Small intestine (tissue), 7 donors: ENCODE results near the gene KRT33B. TPM values are rescaled to one million over a fixed set of nuclear protein-coding genes. Genes with fewer than 3 reads are reported as not detected.

Source experiments
- DNase-seq, 2 donors: peaks; one replicate each; pipeline versions ENCODE4 v3.0.0 to v3.0.0-alpha.2; 2013
- FAIRE-seq: peaks from 2 replicates; lab custom pipeline; 2012; peaks lifted over from hg19 to GRCh38; lab: Jason Lieb, UNC
- H3K27ac ChIP-seq, 3 donors: one replicate each; pipeline ENCODE4 v1.5.1; 2013; ENCODE audit warnings: low read length in 2 of 3, mild to moderate bottlenecking in 2 of 3, control low read depth in 1 of 3, inconsistent platforms in 1 of 3, low read depth in 1 of 3, moderate library complexity in 1 of 3
- H3K27me3 ChIP-seq, 3 donors: one replicate each; pipeline ENCODE4 v1.6.1; 2013; ENCODE audit warnings: low read length in 3 of 3, inconsistent platforms in 1 of 3; ENCODE audit not compliant: control insufficient read depth in 3 of 3, insufficient read depth in 3 of 3
- H3K36me3 ChIP-seq, 3 donors: one replicate each; pipeline ENCODE4 v1.6.1; 2013; ENCODE audit warnings: low read length in 3 of 3, inconsistent platforms in 1 of 3, low read depth in 1 of 3, mild to moderate bottlenecking in 1 of 3, moderate library complexity in 1 of 3; ENCODE audit not compliant: control insufficient read depth in 3 of 3, insufficient read depth in 2 of 3
- H3K4me1 ChIP-seq, 3 donors: one replicate each; pipeline ENCODE4 v1.6.1; 2013; ENCODE audit warnings: low read length in 2 of 3, inconsistent platforms in 1 of 3, low read depth in 1 of 3, mild to moderate bottlenecking in 1 of 3, moderate library complexity in 1 of 3; ENCODE audit not compliant: control insufficient read depth in 3 of 3, insufficient read depth in 2 of 3
- H3K4me3 ChIP-seq, 3 donors: one replicate each; pipeline ENCODE4 v1.5.1; 2013; ENCODE audit warnings: low read length in 3 of 3, control low read depth in 1 of 3, inconsistent platforms in 1 of 3, low read depth in 1 of 3, mild to moderate bottlenecking in 1 of 3, moderate library complexity in 1 of 3
- H3K9me3 ChIP-seq, 2 donors: one replicate each; pipeline ENCODE4 v1.6.1; 2013; ENCODE audit warnings: low read depth in 1 of 2, low read length in 1 of 2; ENCODE audit not compliant: control insufficient read depth in 2 of 2, insufficient read depth in 1 of 2
- WGBS, 3 donors: extraction: QIAGEN DNeasy Blood & Tissue Kit; methylation state at CpG; one replicate each; pipeline ENCODE4 v1.1.7; 2013; 5-methylcytosine and 5-hydroxymethylcytosine counted together
- polyA plus RNA-seq, 4 donors: library from polyadenylated mRNA; stranded (reverse) in 3 of 4; unstranded in 1 of 4; fragments of 200-250 nt in 3 of 4; fragments of 120-200 nt in 1 of 4; gene quantifications; one replicate each; pipeline versions ENCODE4 v1.2.1 to v1.2.3, GENCODE V29; 2013
- donor health status: healthy with polysubstance abuse.
- donor health status: control.
- donor health status: control.
- donor health status: Bipolar disorder and iron deficiency.
- donor health status: healthy.

The KRT33B gene
- polyA plus RNA-seq, 4 donors, result not detected

GRCh38 chr17:41369023-41369422, 590 bp downstream of the KRT33B start:
- DNase-seq, result no peak
- no peak overlapping the region for H3K4me3 ChIP-seq
- no peaks in the 10 kb centered on the region for H3K4me1 ChIP-seq
- H3K9me3 ChIP-seq, result no peaks in the 10 kb centered on the region
- no peak for FAIRE-seq
- H3K27me3 ChIP-seq, result peaks cover 0 to 4% (median 3%) of the 10 kb centered on the region in 3 donors
- 83 to 90% (median 87%) methylated on average over 2 of the region's 2 CpGs for WGBS, 3 donors
- H3K27ac ChIP-seq, result no peak overlapping the region
- H3K36me3 ChIP-seq, result no peaks in the 10 kb centered on the region

DNA sequence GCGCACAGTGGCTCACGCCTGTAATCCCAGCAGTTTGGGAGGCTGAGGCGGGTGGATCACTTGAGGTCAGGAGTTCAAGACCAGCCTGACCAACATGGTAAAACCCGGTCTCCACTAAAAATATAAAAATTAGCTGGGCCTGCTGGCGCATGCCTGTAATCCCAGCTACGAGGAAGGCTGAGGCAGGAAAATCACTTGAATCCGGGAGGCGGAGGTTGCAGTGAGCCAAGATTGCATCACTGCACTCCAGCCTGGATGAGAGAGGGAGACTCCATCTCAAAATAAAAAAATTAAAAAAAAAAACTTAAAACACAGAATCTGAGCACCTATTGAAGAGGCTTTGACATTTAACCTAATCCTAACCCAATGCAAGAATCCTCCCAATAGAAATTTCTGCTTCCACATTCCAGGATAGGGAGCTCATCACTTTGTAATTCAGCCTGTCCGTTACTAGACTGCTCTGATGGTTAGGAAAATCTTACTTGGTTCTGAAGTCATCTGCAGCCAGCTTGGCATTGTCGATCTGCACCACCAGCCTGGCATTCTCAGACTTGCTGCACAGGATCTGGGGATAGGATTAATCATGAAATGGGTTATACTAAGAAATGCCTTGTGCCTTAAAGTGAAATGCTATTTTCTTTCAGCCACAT, 2.1 kb downstream of the KRT33B start:
- Histone ChIP-seq H3K27me3 (peaks cover 0 to 4% (median 3%) of the 10 kb centered on the region in 3 donors), H3K36me3 (no peaks in the 10 kb centered on the region), H3K27ac (no peak overlapping the region), H3K9me3 (no peaks in the 10 kb centered on the region), H3K4me3 (no peak overlapping the region), H3K4me1 (no peaks in the 10 kb centered on the region)
- DNase-seq (no peak), FAIRE-seq (no peak)
- WGBS, 3 donors, result 80 to 90% (median 87%) methylated on average over 10 of the region's 10 CpGs

DNA sequence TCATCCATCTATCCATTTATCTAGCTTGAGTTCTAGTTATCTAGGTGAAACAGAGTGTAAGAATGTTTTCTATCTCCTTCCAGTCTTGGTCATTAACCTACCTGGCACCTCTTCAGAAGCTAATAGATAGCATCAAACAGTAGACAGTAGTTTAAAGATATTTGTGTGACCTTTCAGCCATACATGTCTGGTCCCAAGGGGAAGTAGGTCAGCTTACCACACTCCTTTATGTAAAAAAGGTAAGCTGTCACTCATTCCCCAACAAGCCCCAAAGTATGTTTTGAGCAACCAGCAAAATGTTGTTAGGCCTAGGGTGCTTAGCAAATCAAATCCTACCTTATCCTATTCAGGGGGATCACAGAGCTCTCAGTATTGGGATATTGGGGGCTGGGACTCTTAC, 3.5 kb downstream of the KRT33B start:
- DNase-seq (no peak), FAIRE-seq (no peak)
- Histone ChIP-seq H3K9me3 (no peaks in the 10 kb centered on the region), H3K4me1 (no peaks in the 10 kb centered on the region), H3K4me3 (no peak overlapping the region), H3K27me3 (peaks cover 0 to 4% (median 3%) of the 10 kb centered on the region in 3 donors), H3K27ac (no peak overlapping the region), H3K36me3 (no peaks in the 10 kb centered on the region)

DNA sequence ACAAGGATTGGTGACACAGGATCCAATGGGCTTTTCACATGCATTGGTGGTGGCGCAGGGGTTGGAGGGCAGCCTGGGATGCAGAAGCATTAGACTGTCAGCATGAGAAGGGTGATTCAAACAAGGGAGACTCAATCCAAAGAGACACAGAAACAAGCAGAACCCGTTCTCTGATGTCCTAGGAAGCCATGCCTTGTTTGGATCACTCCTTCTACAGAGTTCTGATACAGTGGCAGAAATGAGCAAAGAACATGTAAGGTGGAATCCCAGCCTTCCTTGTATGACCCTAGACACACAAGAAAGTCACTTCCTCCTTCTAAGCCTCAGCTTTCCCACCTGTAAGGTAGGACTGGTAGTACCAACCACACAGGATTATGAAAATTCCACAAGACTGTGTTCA, 5.7 kb downstream of the KRT33B start:
- Histone ChIP-seq H3K36me3 (no peaks in the 10 kb centered on the region), H3K27ac (no peak overlapping the region), H3K4me1 (no peaks in the 10 kb centered on the region), H3K4me3 (no peak overlapping the region), H3K27me3 (no peaks in the 10 kb centered on the region), H3K9me3 (peaks cover 0 to 5% of the 10 kb centered on the region in 2 donors)
- 79 to 86% (median 81%) methylated on average over 2 of the region's 2 CpGs for WGBS, 3 donors
- FAIRE-seq, result no peak
- DNase-seq, result no peak

- Histone ChIP-seq H3K27ac (no peak overlapping the region), H3K4me1 (no peaks in the 10 kb centered on the region), H3K4me3 (no peak overlapping the region), H3K36me3 (no peaks in the 10 kb centered on the region), H3K27me3 (peaks cover 0 to 2% (median 2%) of the 10 kb centered on the region in 3 donors), H3K9me3 (peaks cover 0 to 5% of the 10 kb centered on the region in 2 donors)
- FAIRE-seq (no peak), DNase-seq (no peak)
- WGBS, 3 donors, result 80 to 83% (median 83%) methylated on average over 5 of the region's 5 CpGs
Measured at GRCh38 chr17:41360296-41360995, 9.2 kb downstream of the KRT33B start.

DNA sequence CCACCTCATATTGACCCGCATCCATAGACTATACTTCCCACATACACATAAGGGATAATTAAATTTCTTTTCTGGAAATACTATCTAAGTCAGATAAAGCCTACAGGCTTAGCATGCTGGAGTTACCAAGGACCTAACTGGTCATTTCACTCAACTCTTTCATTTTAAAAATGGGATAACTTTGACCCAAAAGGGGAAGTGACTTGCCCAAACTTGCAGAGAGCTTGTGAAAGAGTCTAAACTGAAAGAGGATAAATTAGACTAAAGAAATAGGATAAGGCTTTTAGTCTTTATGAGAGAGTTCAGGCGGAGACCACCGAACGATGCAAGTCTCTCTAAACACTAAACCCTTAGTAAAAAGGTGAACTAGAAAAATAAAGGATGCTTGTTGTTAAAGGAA, 15.1 kb downstream of the KRT33B start:
- no peaks in the 10 kb centered on the region for H3K9me3 ChIP-seq
- H3K27ac ChIP-seq, result no peak overlapping the region
- H3K4me1 ChIP-seq, result no peaks in the 10 kb centered on the region
- DNase-seq (no peak), FAIRE-seq (no peak)
- no peaks in the 10 kb centered on the region for H3K36me3 ChIP-seq
- no peak overlapping the region for H3K4me3 ChIP-seq
- peaks cover 0 to 5% (median 2%) of the 10 kb centered on the region in 3 donors for H3K27me3 ChIP-seq
- WGBS, 3 donors, result 92 to 94% (median 92%) methylated on average over 4 of the region's 4 CpGs

GRCh38 chr17:41352597-41353366, 16.8 kb downstream of the KRT33B start:
- H3K27me3 ChIP-seq, result peaks cover 0 to 3% (median 2%) of the 10 kb centered on the region in 3 donors
- DNase-seq (no peak), FAIRE-seq (no peak)
- 71 to 80% (median 75%) methylated on average over 7 of the region's 7 CpGs for WGBS, 3 donors
- no peak overlapping the region for H3K4me3 ChIP-seq
- no peaks in the 10 kb centered on the region for H3K36me3 ChIP-seq
- no peaks in the 10 kb centered on the region for H3K4me1 ChIP-seq
- H3K9me3 ChIP-seq, result no peaks in the 10 kb centered on the region
- no peak overlapping the region for H3K27ac ChIP-seq

DNA sequence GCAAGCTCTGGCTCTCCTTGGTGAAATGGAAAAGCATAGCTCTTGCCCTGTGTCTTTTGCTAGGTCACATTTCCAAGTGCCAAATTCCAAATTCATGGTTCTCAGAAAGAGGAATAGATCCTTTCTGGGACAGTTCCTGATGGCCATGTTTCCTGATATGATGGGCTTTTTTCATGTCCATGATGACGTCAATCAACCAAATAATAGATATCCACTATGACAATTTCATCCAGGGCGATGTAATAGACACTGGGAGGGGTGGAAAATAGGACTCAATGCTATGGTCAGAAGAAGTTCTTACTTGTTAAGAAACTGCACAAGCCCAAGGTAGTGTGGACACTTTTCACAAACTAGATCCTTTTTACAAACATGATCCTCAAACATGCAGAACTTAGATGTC, 18.4 kb downstream of the KRT33B start:
- FAIRE-seq, result no peak

More for the DNA sequence above, 18.4 kb downstream of the KRT33B start:
- H3K4me3 ChIP-seq, result no peak overlapping the region
- no peaks in the 10 kb centered on the region for H3K9me3 ChIP-seq
- H3K4me1 ChIP-seq, result no peaks in the 10 kb centered on the region
- H3K27ac ChIP-seq, result no peak overlapping the region
- 82 to 89% (median 83%) methylated on average over 2 of the region's 2 CpGs for WGBS, 3 donors
- no peak for DNase-seq
- H3K27me3 ChIP-seq, result peaks cover 0 to 3% (median 0%) of the 10 kb centered on the region in 3 donors
- no peaks in the 10 kb centered on the region for H3K36me3 ChIP-seq
